Activated naive CD4-positive, alpha-beta T cell treated with anti-CD3 and anti-CD28 coated beads, Interleukin-2, amount 10 ng/mL, durations not matched to agents 7 days and 5 days (primary cell): ENCODE measurements around the gene KLHL29.

ENCODE experiments used
- CTCF ChIA-PET: fragments of 350-600 bp; sonication (Branson Sonifier 250); formaldehyde crosslinking; loops from one replicate; lab custom pipeline; 2021; ENCODE audit warnings: antibody characterized with exemption; lab: Charles Lee
- DNase-seq: peaks from one replicate; pipeline ENCODE4 v3.0.0-alpha.2; 2020
- H3K27ac Mint-ChIP-seq: one replicate; pipeline ENCODE4 v1.8.0; 2021; ENCODE audit warnings: mild to moderate bottlenecking, moderate library complexity, mixed read lengths
- H3K27me3 Mint-ChIP-seq: one replicate; pipeline ENCODE4 v1.8.0; 2021; ENCODE audit warnings: mild to moderate bottlenecking, mixed read lengths
- H3K36me3 Mint-ChIP-seq: one replicate; pipeline ENCODE4 v1.8.0; 2021; ENCODE audit warnings: mixed read lengths
- H3K4me1 Mint-ChIP-seq: one replicate; pipeline ENCODE4 v1.8.0; 2021; ENCODE audit warnings: mixed read lengths
- H3K4me3 Mint-ChIP-seq: one replicate; pipeline ENCODE4 v1.8.0; 2021; ENCODE audit warnings: mild to moderate bottlenecking, moderate library complexity, mixed read lengths
- H3K9me3 Mint-ChIP-seq: one replicate; pipeline ENCODE4 v1.8.0; 2021; ENCODE audit warnings: mixed read lengths

Gene KLHL29

DNA sequence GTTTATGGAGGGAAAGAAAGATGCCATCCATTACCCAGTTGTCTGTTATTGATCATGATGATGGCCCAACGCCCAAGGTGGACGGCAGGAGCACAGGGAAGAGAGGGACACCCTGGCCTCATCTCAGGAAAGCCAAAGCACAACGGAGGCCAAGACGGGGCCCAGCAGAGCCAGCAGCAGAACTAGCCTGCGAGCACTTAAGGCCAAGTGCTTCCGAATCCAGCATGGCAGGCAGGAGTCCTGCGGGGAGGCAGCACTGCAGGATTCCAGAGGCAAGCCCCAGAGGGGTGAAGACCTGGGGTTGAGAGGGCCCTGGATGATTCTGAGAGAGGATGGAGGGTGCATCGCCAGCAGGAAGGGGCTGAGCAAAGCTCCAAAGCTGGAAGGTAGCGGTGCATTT lies 28.3 kb upstream of the KLHL29 start:
- H3K4me3 Mint-ChIP-seq = no peak overlapping the region
- H3K27me3 Mint-ChIP-seq = peaks cover 48% of the 10 kb centered on the region
- no peak overlapping the region for H3K27ac Mint-ChIP-seq
- no peaks in the 10 kb centered on the region for H3K36me3 Mint-ChIP-seq
- DNase-seq = no peak
- no peaks in the 10 kb centered on the region for H3K4me1 Mint-ChIP-seq
- H3K9me3 Mint-ChIP-seq = no peaks in the 10 kb centered on the region
- CTCF ChIA-PET = no interaction called here

DNA sequence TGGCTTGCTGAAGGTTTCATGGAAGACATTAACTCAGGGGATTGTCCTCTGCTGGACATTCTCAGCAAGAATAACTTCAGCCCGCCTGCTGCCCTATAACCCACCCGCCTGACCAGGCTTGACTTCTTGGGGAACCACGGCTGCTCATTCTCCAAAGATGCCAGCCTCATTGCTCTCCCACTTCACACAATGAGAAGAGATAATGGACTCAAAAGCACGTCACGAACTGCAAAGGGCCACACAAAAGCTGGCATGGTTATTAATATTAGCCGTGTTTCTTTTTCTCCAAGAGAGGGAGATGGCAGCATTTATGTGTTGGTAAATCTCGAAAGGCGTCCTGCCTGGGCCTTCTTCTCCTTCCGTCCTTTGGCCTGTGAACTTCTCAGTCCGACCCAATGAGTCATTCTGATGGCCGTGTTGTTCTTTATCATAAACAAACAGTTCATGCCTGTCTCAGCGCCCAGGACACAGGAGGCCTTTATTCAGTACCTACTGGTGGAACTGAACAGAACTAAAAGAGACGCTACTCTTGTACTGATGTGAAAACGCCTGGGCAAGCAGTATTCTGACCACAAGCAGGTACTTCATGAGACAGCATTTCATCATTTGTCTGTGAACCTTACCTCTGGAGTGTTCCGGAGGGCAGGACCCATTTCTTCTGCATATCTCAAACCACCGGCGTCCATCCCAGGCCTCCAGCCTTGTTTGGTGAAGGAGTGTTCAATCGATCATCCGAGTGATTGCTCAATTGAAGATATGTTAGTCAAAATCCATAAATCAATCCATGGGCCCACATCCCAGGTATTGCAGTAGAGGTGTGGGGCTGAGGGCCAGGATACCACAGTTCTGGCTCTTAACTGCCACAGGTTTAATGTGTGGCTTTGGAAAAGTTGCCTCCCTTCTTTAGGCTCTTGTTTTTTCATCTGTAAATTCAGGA lies 25.1 kb upstream of the KLHL29 start:
- Mint-ChIP-seq H3K9me3 (no peaks in the 10 kb centered on the region), H3K4me3 (no peak overlapping the region), H3K27ac (no peak overlapping the region), H3K27me3 (peaks cover 47% of the 10 kb centered on the region), H3K36me3 (no peaks in the 10 kb centered on the region), H3K4me1 (no peaks in the 10 kb centered on the region)
- CTCF ChIA-PET = no interaction called here
- no peak for DNase-seq

DNA sequence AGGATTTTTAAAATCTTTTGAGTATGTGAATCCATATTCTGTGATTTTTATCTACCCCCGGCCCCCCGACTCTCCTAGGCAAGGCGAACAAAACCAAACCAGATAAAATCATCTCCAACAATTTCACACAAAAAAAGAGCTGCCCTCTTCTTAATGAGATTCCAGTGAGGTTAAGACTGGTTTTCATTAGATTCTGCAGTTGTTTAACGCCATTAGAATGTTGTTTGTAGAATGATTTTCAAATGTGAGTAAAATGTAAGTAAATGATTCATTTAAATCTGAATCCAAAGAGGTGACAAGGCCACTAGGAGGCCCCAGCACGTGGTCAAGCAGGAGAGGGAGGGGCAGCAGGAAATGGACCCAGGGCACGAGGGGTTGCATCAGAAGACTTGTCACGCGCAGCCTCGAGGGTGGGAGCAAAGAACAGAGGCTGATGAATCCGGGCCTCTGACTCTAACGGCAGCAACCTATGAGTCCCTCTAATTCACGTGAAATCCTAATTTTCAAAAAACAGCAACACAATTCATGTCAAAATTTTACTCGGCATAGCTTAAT lies 24.3 kb upstream of the KLHL29 start:
- CTCF ChIA-PET = no interaction called here
- Mint-ChIP-seq H3K27ac (no peak overlapping the region), H3K27me3 (peaks cover 49% of the 10 kb centered on the region), H3K4me3 (no peak overlapping the region), H3K36me3 (no peaks in the 10 kb centered on the region), H3K4me1 (no peaks in the 10 kb centered on the region), H3K9me3 (no peaks in the 10 kb centered on the region)
- no peak for DNase-seq

DNA sequence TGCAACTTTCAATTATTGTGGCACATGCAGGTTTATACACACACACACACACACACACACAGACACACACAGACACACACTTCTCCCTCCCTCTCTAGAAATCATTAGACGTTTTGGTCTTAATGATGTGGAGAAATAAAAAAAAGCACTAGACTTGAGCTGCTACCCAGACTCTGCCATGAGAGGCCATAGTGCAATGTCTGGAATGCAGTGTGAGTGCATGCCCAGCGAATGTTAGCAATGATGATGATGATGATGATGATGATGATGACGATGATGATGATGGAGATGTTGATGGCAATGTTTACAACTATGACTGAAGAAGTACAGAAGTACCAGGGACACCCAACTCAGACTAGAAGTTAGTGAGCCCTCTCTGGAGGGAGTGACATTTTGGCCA lies 23.8 kb upstream of the KLHL29 start:
- no peak overlapping the region for H3K27ac Mint-ChIP-seq
- H3K4me3 Mint-ChIP-seq = no peak overlapping the region
- peaks cover 45% of the 10 kb centered on the region for H3K27me3 Mint-ChIP-seq
- H3K9me3 Mint-ChIP-seq = no peaks in the 10 kb centered on the region
- no peaks in the 10 kb centered on the region for H3K36me3 Mint-ChIP-seq
- CTCF ChIA-PET = no interaction called here
- H3K4me1 Mint-ChIP-seq = no peaks in the 10 kb centered on the region
- DNase-seq = no peak

DNA sequence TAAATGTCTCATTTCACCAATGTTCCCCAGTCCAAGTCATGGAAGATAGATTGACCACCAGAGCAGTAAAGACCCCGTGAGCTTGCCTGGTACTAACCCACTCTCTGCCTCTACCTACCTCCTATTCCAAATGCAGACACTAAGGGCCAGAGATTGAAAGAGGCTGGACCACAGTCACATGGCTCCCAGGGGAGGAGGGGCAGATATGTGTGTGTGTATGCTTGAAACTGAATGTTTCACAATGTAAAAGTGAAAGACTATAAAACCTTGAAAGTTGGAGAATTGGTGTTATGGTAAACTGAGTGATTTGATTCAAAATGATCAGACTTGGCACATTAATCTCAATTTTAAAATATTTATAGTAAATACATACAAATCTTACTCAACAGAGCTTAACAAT lies 21.7 kb upstream of the KLHL29 start:
- CTCF ChIA-PET = interaction anchor here (1.0 to 1.1 kb wide), 2 partner anchors 12 to 203 kb away, joined by 3 to 4 read pairs; no protein-coding TSS in a partner anchor
- no peak overlapping the region for H3K4me3 Mint-ChIP-seq
- peaks cover 37% of the 10 kb centered on the region for H3K27me3 Mint-ChIP-seq
- DNase-seq = no peak
- no peaks in the 10 kb centered on the region for H3K36me3 Mint-ChIP-seq
- no peaks in the 10 kb centered on the region for H3K4me1 Mint-ChIP-seq
- H3K27ac Mint-ChIP-seq = no peak overlapping the region
- H3K9me3 Mint-ChIP-seq = no peaks in the 10 kb centered on the region

DNA sequence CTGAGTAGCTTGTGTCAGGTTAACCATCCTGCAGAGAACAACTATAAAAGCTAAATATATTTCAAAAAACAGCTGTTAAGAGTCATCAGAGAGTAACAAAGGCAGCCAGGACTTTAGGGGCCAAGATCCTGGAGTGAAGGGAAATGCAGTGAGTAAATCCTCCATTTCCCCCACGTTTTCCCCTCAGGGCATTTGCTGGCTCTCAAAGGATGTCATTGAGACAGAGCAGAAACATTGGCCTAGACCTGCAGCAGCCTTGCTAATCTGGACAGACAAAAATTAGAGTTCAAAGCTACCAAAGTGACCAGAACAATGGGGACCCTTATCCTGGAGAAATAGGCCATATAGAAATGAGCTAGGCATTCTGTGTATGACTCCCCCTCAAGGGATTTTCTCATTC lies 21.1 kb upstream of the KLHL29 start:
- no peaks in the 10 kb centered on the region for H3K9me3 Mint-ChIP-seq
- no peaks in the 10 kb centered on the region for H3K36me3 Mint-ChIP-seq
- CTCF ChIA-PET = no interaction called here
- no peak overlapping the region for H3K27ac Mint-ChIP-seq
- no peak for DNase-seq
- peaks cover 34% of the 10 kb centered on the region for H3K27me3 Mint-ChIP-seq
- H3K4me3 Mint-ChIP-seq = no peak overlapping the region
- no peaks in the 10 kb centered on the region for H3K4me1 Mint-ChIP-seq

DNA sequence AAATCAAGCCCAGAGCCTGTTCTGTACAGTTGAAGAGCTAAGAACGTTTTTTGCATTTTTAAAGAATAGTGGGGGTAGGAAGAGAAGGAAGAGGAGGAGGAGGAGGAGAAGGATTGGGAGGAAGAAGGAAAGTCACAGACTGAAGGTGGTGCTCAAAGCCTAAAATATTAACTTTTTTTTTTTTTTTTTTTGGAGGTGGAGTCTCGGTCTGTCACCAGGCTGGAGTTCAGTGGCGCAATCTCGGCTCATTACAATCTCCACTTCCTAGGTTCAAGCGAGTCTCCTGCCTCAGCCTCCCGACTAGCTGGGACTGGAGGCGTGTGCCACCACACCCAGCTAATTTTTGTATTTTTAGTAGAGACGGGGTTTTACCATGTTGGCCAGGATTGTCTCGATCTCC lies 18.3 kb upstream of the KLHL29 start:
- peaks cover 29% of the 10 kb centered on the region for H3K27me3 Mint-ChIP-seq
- H3K4me1 Mint-ChIP-seq = no peaks in the 10 kb centered on the region
- CTCF ChIA-PET = interaction anchor here (1.0 kb wide), 1 partner anchor 15 kb away, joined by 3 read pairs; no protein-coding TSS in a partner anchor
- no peak overlapping the region for H3K4me3 Mint-ChIP-seq
- DNase-seq = no peak
- H3K36me3 Mint-ChIP-seq = no peaks in the 10 kb centered on the region
- no peaks in the 10 kb centered on the region for H3K9me3 Mint-ChIP-seq
- H3K27ac Mint-ChIP-seq = no peak overlapping the region

DNA sequence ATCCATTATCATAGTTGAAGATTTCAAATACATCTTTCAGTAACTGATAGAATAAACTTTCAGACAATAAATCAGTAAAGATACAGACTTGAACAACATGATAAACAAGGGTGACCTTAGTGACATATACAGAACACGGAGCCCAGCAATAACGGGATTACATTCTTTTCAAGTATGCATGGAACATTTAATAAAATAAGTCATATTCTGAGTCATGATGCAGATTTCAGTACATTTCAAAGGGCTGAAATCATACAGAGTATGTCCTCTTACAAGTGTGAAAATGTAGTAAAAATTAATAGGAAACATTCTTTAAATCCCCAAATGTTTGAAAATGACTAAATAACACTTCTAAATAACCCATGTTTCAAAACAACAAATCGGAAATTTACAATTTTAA lies 17.2 kb upstream of the KLHL29 start:
- Mint-ChIP-seq H3K9me3 (no peaks in the 10 kb centered on the region), H3K27me3 (peaks cover 31% of the 10 kb centered on the region), H3K36me3 (no peaks in the 10 kb centered on the region), H3K27ac (no peak overlapping the region), H3K4me1 (no peaks in the 10 kb centered on the region), H3K4me3 (no peak overlapping the region)
- CTCF ChIA-PET = interaction anchor here (1.0 kb wide), 1 partner anchor 16 kb away, joined by 3 read pairs; no protein-coding TSS in a partner anchor
- no peak for DNase-seq

DNA sequence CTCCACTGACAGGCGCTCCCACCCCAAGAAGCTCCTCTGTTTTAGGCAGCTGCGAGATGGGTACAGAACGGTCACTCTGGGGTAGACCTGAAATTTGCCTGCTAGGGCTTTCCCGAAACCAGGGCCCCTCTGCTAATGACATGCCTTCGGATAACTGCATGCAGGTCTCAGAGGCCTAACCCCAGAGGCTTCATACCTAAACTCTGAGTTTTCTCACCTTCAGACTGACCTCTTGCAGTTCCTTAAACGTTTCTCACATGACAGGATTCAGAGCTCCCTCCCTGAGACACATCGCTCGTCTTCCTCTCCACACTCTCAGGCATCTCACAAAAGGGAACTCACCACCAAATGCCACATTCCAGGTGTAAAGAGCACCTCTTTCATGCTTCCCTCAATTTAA lies 11.3 kb upstream of the KLHL29 start:
- no peak overlapping the region for H3K4me3 Mint-ChIP-seq
- H3K36me3 Mint-ChIP-seq = no peaks in the 10 kb centered on the region
- H3K4me1 Mint-ChIP-seq = peaks cover 9% of the 10 kb centered on the region
- H3K27ac Mint-ChIP-seq = no peak overlapping the region
- CTCF ChIA-PET = no interaction called here
- H3K27me3 Mint-ChIP-seq = peaks cover 46% of the 10 kb centered on the region
- H3K9me3 Mint-ChIP-seq = no peaks in the 10 kb centered on the region
- DNase-seq = no peak

DNA sequence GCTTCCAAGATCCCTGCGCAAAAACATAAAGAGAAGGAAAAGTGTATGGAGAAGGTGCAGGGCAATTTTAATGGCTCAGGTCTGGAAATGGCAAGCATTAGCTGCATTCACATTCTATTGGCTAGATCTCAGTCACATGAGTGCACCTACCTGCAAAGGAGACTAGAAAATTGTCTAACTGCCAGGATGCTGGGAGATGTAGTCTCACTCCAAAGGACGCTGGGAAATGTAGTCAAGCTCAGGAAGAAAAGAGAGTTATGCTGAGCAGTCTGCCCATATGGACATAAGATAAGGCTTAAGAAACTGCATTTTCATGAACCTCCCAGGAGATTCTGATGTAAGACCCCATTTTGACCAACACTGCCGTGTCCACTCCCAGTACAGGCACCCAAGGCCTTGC lies 9.5 kb upstream of the KLHL29 start:
- Mint-ChIP-seq H3K4me1 (peaks cover 16% of the 10 kb centered on the region), H3K9me3 (no peaks in the 10 kb centered on the region), H3K4me3 (no peak overlapping the region), H3K27ac (no peak overlapping the region), H3K36me3 (peaks cover 3% of the 10 kb centered on the region), H3K27me3 (peaks cover 54% of the 10 kb centered on the region)
- CTCF ChIA-PET = no interaction called here
- DNase-seq = peak; percentile 31

DNA sequence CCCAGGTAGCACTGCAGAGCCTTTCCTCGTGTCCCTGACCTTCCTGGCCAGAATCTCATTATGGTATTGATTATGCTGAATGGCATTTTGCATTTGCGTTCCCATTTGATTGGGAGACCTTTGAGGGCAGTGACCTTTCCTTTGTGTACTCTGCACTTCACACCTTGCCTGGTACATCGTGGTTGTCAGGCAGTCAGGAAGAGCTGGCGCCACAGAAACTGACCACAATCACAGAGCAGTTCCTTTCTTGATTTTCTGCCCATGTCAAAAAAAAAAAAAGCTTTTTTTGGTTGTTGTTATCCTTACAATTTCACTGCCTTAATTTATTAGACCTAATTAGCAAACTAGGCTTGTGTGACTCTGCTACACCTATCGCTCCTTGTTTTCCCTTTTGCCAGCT lies 8.9 kb upstream of the KLHL29 start:
- no peak for DNase-seq
- no peak overlapping the region for H3K27ac Mint-ChIP-seq
- peaks cover 58% of the 10 kb centered on the region for H3K27me3 Mint-ChIP-seq
- no peaks in the 10 kb centered on the region for H3K9me3 Mint-ChIP-seq
- CTCF ChIA-PET = interaction anchor here (0.7 kb wide), 1 partner anchor 223 kb away, joined by 3 read pairs; no protein-coding TSS in a partner anchor
- peaks cover 22% of the 10 kb centered on the region for H3K4me1 Mint-ChIP-seq
- H3K4me3 Mint-ChIP-seq = no peak overlapping the region
- H3K36me3 Mint-ChIP-seq = peaks cover 3% of the 10 kb centered on the region

DNA sequence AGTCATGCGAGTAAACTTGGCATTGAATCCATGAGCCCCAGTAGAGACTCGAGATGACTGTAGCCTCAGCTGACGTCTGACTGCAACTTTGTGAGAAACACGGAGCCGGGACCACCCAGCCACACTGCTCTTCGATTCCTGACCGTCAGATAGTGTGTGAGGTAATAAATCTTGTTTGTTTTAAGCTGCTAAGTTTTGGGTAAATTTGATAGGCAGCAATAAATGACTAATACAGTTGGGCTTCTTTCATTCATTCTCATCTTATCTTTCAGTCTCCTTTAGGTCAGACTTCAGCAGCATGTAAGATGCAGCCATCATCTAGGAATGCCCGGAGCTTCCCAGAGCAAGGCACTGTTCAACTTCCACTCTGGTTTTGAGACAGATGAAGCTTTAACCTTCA lies 8.0 kb upstream of the KLHL29 start:
- H3K9me3 Mint-ChIP-seq = no peaks in the 10 kb centered on the region
- H3K27me3 Mint-ChIP-seq = peaks cover 60% of the 10 kb centered on the region
- DNase-seq = no peak
- H3K4me1 Mint-ChIP-seq = peaks cover 30% of the 10 kb centered on the region
- CTCF ChIA-PET = no interaction called here
- H3K4me3 Mint-ChIP-seq = no peak overlapping the region
- H3K27ac Mint-ChIP-seq = no peak overlapping the region
- peaks cover 3% of the 10 kb centered on the region for H3K36me3 Mint-ChIP-seq

DNA sequence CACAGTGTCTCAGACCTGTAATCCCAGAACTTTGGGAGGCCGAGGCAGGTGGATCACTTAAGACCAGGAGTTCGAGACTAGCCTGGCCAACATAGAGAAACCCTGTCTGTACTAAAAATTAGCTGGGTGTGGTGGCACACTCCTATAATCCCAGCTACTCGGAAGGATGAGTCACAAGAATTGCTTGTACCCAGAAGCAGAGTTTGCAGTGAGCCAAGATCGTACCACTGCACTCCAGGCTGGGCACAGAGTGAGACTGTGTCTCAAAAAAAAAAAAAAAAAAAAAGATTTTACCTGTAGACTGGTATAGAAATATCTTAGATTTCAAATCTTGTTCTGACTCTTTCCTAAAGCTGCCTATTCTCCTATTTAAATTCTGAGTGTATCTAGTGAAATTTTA lies 7.2 kb upstream of the KLHL29 start:
- DNase-seq = no peak
- H3K36me3 Mint-ChIP-seq = peaks cover 3% of the 10 kb centered on the region
- H3K27me3 Mint-ChIP-seq = peaks cover 62% of the 10 kb centered on the region
- peaks cover 30% of the 10 kb centered on the region for H3K4me1 Mint-ChIP-seq
- no peak overlapping the region for H3K4me3 Mint-ChIP-seq
- H3K9me3 Mint-ChIP-seq = no peaks in the 10 kb centered on the region
- CTCF ChIA-PET = no interaction called here
- no peak overlapping the region for H3K27ac Mint-ChIP-seq

DNA sequence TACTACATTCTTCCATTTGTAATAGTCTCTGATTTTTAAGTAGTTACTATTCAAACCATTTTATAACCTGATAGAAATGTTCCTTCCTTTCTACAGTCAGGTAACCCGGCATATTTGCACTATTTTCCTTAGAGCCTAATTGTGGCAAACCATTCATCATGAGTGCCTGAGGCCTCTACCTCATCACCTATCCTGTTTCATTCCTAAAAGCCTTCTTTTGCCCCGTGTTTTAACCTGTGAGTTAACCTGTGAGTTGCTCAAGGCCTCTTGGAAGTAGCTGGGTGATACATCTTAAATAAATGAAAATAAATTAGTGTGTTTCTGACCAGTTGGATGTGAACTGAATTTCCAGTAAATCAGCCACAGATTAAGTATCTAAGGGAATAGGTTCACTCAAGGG lies 6.5 kb upstream of the KLHL29 start:
- Mint-ChIP-seq H3K4me1 (peaks cover 30% of the 10 kb centered on the region), H3K4me3 (no peak overlapping the region), H3K27ac (no peak overlapping the region), H3K9me3 (no peaks in the 10 kb centered on the region), H3K36me3 (peaks cover 3% of the 10 kb centered on the region), H3K27me3 (peaks cover 64% of the 10 kb centered on the region)
- no peak for DNase-seq
- CTCF ChIA-PET = no interaction called here

DNA sequence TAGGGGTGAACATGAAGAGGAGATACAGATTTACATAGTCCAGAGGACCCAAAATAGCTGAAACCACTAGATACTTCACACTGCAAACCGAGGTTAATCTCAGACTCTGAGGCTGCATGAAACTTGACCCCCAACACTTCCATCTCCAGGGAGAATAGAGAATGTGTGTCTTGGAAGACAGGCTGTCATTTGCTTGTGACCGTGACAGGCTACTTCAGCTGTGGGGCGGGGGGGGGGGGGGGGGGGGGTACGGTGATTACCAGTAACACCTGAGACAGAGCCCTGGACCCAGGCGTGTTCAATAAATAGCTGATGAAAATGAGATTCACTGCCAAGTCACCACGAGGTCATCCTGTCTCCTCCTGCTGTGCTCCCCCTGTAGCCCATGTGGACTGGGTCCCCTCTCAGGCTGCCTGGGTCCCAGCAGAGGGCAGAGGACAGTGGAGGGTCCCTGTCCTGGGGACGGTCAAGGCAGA lies 5.7 kb upstream of the KLHL29 start:
- CTCF ChIA-PET = interaction anchor here (0.8 kb wide), 1 partner anchor 25 kb away, joined by 3 read pairs; no protein-coding TSS in a partner anchor
- H3K4me1 Mint-ChIP-seq = peaks cover 33% of the 10 kb centered on the region
- H3K36me3 Mint-ChIP-seq = peaks cover 3% of the 10 kb centered on the region
- H3K27me3 Mint-ChIP-seq = peaks cover 66% of the 10 kb centered on the region
- DNase-seq = no peak
- H3K27ac Mint-ChIP-seq = no peak overlapping the region
- H3K9me3 Mint-ChIP-seq = no peaks in the 10 kb centered on the region
- H3K4me3 Mint-ChIP-seq = no peak overlapping the region
